NCI-H2107 treated with DMSO at 0.1 percent for 48 hours (cell line): Measurements from ENCODE around the gene TELO2.

Experiments used
- DNase-seq: peaks from one replicate; lab custom pipeline; 2025; ENCODE audit not compliant: unreplicated experiment; lab: John Stamatoyannopoulos, UW

Gene TELO2

DNA sequence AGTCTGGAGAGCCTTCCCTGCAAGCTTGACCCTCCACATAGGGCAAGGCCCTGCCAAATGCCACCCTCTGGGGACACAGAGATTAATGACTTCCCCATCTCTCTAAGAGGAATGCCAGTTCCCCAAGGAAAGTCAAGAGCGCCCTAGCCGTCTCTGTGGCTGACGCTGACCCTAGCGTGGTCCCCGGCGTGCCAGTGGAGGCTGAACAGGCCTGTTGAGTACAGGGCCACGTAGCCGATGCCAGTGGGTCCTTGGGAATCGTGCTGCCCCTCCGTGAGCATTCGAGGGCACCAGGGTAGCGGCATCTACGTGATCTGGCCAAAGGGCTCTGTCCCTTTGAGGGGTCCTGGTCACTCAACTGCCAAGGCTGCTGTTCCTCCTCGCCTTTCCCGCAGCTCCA lies 57.5 kb downstream of the TELO2 start:
- no peak for DNase-seq

DNA sequence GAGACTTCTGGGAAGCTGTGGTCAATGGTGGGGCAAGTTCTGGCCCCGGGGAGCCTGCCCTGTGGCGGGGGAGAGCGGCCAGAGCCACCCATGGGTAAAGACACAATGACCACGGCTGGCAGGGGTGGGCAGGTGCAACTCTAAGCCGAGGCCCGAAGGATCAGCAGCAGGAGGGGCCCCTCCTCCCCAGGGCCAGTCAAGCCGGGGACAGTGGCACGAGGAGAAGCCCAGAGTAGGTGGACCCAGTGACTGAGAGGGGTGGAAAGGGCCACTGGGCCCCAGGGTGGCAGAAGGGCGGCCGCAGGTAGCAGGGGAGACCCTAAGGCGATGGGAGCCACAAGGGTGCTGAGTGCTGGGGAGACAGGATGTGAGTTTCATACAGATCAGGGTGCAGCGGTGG lies 58.0 kb downstream of the TELO2 start:
- DNase-seq = no peak

DNA sequence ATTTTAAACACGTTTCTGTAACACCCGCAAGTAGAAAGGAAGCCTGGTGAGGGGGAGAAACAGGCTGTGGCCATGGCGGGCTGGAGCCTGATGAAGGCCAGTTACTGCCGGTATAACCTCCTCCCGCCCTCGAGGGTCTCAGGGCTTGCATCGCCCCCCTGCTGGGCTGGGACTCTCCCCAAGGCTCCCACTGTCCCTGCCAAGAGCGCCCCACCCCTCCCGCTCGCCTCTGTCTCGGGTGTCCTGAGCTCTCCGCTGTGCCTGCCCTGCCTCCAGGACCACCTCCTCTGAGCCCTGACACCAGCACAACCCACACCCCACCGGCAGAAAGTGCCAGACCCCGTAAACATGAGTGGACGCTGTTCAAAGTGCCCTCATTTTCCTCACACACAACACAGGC lies 59.0 kb downstream of the TELO2 start:
- DNase-seq = no peak

DNA sequence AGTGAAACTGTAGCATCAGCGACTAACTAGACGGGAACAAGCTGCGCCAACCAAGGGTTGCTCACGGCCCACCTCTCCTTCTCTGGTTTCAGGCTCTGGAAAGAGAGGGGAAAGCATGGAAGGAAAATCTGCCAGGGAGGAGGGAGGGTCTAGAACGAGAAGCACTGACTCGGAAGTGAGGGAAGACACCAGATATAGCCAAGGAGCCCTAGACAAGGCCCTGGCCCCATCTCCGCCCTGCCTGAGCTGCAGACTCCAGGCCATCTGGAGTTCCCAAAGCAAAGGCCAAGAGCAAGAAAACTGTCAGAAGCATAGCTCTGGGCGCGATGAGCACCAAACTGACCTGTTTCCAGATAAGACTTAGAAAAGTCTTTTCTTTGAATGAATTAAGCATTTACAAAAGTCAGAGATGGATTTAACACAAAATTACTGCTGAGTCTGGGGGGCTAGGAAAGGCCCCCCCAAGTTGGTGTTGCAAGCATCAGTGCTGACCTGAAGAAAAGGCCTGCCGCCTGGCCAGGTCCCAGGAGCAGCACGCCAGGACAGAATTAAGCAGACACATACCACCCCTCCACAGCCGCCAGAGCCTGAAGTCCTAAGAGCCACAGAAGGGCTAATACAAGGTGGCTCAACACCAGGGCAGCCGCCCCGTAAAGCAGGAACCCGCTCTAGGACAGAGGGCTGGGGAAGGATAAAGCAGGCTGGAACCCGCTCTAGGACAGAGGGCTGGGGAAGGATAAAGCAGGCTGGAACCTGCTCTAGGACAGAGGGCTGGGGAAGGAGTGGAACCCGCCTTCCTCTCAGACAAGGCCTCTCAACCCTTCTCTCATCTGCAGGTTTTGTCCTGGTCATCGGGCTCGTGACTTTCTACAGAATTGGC lies 61.0 kb downstream of the TELO2 start:
- DNase-seq = no peak

DNA sequence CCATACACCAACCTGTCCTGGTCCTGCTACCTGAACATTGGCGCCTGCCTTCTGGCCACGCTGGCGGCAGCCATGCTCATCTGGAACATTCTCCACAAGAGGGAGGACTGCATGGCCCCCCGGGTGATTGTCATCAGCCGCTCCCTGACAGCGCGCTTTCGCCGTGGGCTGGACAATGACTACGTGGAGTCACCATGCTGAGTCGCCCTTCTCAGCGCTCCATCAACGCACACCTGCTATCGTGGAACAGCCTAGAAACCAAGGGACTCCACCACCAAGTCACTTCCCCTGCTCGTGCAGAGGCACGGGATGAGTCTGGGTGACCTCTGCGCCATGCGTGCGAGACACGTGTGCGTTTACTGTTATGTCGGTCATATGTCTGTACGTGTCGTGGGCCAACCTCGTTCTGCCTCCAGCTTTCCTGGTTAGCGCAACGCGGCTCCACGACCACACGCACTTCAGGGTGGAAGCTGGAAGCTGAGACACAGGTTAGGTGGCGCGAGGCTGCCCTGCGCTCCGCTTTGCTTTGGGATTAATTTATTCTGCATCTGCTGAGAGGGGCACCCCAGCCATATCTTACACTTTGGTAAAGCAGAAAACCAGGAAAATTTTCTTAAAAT lies 61.8 kb downstream of the TELO2 start:
- no peak for DNase-seq

DNA sequence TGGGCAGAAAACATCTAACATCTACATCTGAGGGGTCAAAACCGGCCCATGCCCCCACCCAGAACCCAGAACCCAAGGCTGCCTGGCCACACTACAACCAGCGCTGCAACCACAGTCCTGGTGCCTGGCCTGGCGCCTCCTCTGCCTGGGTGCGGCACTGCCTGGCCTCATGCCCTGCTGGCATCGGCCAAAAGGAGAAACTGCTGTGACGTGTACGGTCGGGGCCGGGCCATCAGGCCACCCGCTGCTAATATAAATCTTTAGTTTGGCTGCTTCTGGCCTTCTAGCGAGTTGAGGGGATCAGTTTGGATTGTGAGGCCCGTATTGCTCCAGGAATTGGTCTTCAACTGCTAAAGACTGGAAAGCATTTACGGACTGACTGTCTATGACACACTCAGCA lies 63.1 kb downstream of the TELO2 start:
- no peak for DNase-seq

DNA sequence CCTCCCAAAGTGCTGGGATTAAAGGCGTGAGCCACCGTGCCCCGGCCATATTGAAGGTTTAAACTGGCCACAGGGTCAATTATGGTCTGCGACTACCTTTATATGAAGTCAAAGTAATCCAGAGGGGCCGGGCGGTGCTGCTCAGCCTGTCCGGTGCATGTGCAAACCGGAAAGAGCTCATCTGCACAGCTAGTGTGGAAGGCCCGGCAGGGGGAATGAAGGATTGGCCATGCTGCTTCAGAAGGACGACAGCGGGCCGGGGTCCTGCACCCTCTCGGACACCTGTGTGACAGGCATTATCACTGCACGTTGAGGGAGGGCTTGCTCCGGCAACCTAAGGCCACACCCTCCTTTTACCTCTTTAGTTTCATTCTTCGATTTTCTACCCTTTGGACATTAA lies 63.9 kb downstream of the TELO2 start:
- DNase-seq = no peak

DNA sequence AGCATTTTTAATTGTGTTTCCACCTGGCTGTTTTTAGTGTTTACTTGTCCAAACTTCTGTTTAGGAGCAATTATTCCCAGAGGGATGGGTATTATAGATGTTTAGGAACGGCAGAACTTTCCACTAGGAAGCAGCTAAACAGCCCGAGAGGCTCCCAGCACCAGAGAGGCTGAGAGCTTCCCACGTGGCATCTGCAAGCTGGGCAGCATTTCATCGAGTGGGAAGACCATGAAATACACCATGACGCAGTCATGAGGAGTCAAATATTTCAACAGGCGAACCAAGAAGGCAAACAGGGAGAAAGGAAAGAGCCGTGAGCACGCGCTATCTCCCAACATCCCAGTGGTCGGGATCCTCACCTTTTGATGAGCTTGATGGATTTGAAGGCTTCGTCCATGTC lies 64.4 kb downstream of the TELO2 start:
- DNase-seq = no peak

DNA sequence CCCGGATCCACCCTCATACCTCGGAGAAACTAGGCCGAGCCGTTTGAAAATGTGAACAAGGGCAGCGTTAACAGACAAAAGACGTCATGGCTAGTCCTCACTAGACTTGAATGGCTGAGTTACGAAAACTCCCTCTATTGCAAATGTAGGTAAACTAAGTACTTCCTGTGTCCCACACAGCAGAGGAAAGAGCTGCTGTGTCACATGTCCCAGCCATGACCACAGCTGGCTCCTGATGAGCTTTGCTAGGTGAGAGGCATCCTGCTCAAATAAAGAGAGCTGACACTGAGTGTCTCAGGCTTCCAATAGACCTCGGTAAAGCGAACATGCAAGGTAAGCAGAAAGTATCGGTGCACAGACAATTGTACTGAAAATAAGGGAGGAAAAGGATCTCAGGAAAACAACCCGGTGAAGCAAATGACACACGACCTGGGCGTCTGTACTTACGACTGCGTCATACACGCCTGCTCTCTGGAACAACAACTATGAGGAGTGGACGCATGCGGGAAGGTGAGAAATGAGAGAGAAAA lies 66.4 kb downstream of the TELO2 start:
- DNase-seq = no peak
